KMS-11 (cell line): ENCODE measurements around the gene MYMX.
"Not testable (repeated sequence)": the region's sequence is repeated elsewhere in the genome, so short reads cannot be mapped to it uniquely, and the experiment has no call there.

Source experiments
- H2AFZ ChIP-seq: fragments of 200-600 bp; sonication (generic); 2 replicates; pipeline ENCODE4 v1.6.1; 2016; ENCODE audit warnings: antibody characterized with exemption, mixed run types, low read depth
- H3K27ac ChIP-seq: fragments of 200-600 bp; sonication (generic); 2 replicates; pipeline ENCODE4 v1.6.1; 2016; ENCODE audit warnings: mild to moderate bottlenecking, mixed run types
- H3K27me3 ChIP-seq: fragments of 200-600 bp; sonication (generic); 2 replicates; pipeline ENCODE4 v1.6.1; 2017; ENCODE audit warnings: mild to moderate bottlenecking, low read depth, mixed run types, moderate library complexity; ENCODE audit not compliant: insufficient read depth
- H3K36me3 ChIP-seq: fragments of 200-600 bp; sonication (generic); 2 replicates; pipeline ENCODE4 v1.6.1; 2017; ENCODE audit warnings: mild to moderate bottlenecking, mixed run types; ENCODE audit not compliant: insufficient read depth
- H3K4me1 ChIP-seq: fragments of 200-600 bp; sonication (generic); 2 replicates; pipeline ENCODE4 v1.6.1; 2016; ENCODE audit warnings: mild to moderate bottlenecking, low read depth, mixed run types; ENCODE audit not compliant: poor library complexity, severe bottlenecking
- H3K4me2 ChIP-seq: fragments of 200-600 bp; sonication (generic); 2 replicates; pipeline ENCODE4 v1.7.0; 2016; ENCODE audit warnings: mild to moderate bottlenecking, mixed run types
- H3K4me3 ChIP-seq: fragments of 200-600 bp; sonication (generic); IDR thresholded peaks from 2 replicates; pipeline ENCODE4 v1.6.1; 2017; ENCODE audit warnings: low read depth, low read length, mixed read lengths; ENCODE audit not compliant: insufficient read depth
- H3K79me2 ChIP-seq: fragments of 200-600 bp; sonication (generic); 2 replicates; pipeline ENCODE4 v1.6.1; 2016; ENCODE audit warnings: low read depth, mixed run types; ENCODE audit not compliant: insufficient read depth
- H3K9ac ChIP-seq: fragments of 200-600 bp; sonication (generic); 2 replicates; pipeline ENCODE4 v1.6.1; 2016; ENCODE audit warnings: mild to moderate bottlenecking, mixed run types
- H4K20me1 ChIP-seq: fragments of 200-600 bp; sonication (generic); 2 replicates; pipeline ENCODE4 v1.6.1; 2016; ENCODE audit warnings: mild to moderate bottlenecking, mixed run types; ENCODE audit not compliant: insufficient read depth
- CTCF ChIP-seq: fragments of 200-600 bp; sonication (generic); conservative IDR thresholded peaks from 2 replicates; pipeline ENCODE4 v1.6.1; 2017; ENCODE audit warnings: low read depth, mild to moderate bottlenecking, antibody characterized with exemption, low read length, moderate library complexity, mixed read lengths

MYMX gene

GRCh38 chr6:44180406-44180805, 36.3 kb upstream of the MYMX start:
- no peak overlapping the region for H3K9ac ChIP-seq
- no peak overlapping the region for H2AFZ ChIP-seq
- no peak overlapping the region for H3K4me3 ChIP-seq
- TF ChIP-seq CTCF, result no peak
- H3K36me3 ChIP-seq, result no peaks in the 10 kb centered on the region
- H3K27me3 ChIP-seq, result no peaks in the 10 kb centered on the region
- H4K20me1 ChIP-seq, result no peaks in the 10 kb centered on the region
- no peak overlapping the region for H3K4me2 ChIP-seq
- no peak overlapping the region for H3K27ac ChIP-seq
- no peaks in the 10 kb centered on the region for H3K4me1 ChIP-seq
- no peaks in the 10 kb centered on the region for H3K79me2 ChIP-seq

GRCh38 chr6:44180886-44181285, 35.8 kb upstream of the MYMX start:
- Histone ChIP-seq H3K9ac (no peak overlapping the region), H4K20me1 (no peaks in the 10 kb centered on the region)

GRCh38 chr6:44181784-44182183, 34.9 kb upstream of the MYMX start:
- H3K9ac ChIP-seq, H3K4me3 ChIP-seq, H3K27ac ChIP-seq, H3K79me2 ChIP-seq, H3K4me2 ChIP-seq, H4K20me1 ChIP-seq, H3K27me3 ChIP-seq, H2AFZ ChIP-seq, H3K36me3 ChIP-seq, H3K4me1 ChIP-seq: not testable (repeated sequence)

More at GRCh38 chr6:44180886-44181285, 35.8 kb upstream of the MYMX start:
- H2AFZ ChIP-seq, result no peak overlapping the region
- H3K27ac ChIP-seq, result no peak overlapping the region
- H3K27me3 ChIP-seq, result no peaks in the 10 kb centered on the region
- TF ChIP-seq CTCF, result no peak
- H3K4me1 ChIP-seq, result no peaks in the 10 kb centered on the region
- H3K4me2 ChIP-seq, result no peak overlapping the region
- no peak overlapping the region for H3K4me3 ChIP-seq
- H3K79me2 ChIP-seq, result no peaks in the 10 kb centered on the region
- H3K36me3 ChIP-seq, result no peaks in the 10 kb centered on the region

- Histone ChIP-seq H3K79me2 (no peaks in the 10 kb centered on the region), H2AFZ (no peak overlapping the region), H3K27ac (no peak overlapping the region), H3K4me3 (no peak overlapping the region), H4K20me1 (no peaks in the 10 kb centered on the region), H3K4me2 (no peak overlapping the region), H3K36me3 (no peaks in the 10 kb centered on the region), H3K27me3 (no peaks in the 10 kb centered on the region), H3K4me1 (no peaks in the 10 kb centered on the region), H3K9ac (no peak overlapping the region)
- no peak for TF ChIP-seq CTCF
These were observed 33.8 kb upstream of the MYMX start for GRCh38 chr6:44182911-44183390.

- Histone ChIP-seq H3K36me3 (no peaks in the 10 kb centered on the region), H3K4me3 (no peak overlapping the region), H3K4me2 (no peak overlapping the region), H3K9ac (no peak overlapping the region), H2AFZ (no peak overlapping the region), H3K27me3 (no peaks in the 10 kb centered on the region), H3K79me2 (no peaks in the 10 kb centered on the region), H3K27ac (no peak overlapping the region), H3K4me1 (no peaks in the 10 kb centered on the region), H4K20me1 (no peaks in the 10 kb centered on the region)
- TF ChIP-seq CTCF, result no peak
These were observed 32.9 kb upstream of the MYMX start for GRCh38 chr6:44183783-44184182.

- H3K27ac ChIP-seq, H3K4me2 ChIP-seq, H3K79me2 ChIP-seq, H3K9ac ChIP-seq, H3K36me3 ChIP-seq, H4K20me1 ChIP-seq, H3K4me1 ChIP-seq, H3K27me3 ChIP-seq, H2AFZ ChIP-seq, H3K4me3 ChIP-seq: not testable (repeated sequence)
These were observed 31.4 kb upstream of the MYMX start for GRCh38 chr6:44185356-44185755.
